C4-2B (cell line): ENCODE results near the gene CABLES2.

Source experiments
- ZFX ChIP-seq: fragments of 450-650 bp; IDR thresholded peaks from 2 replicates; pipeline ENCODE4 v1.6.1; 2017
- TF ChIP-seq, protein P1 (sequence below): fragments of 450-650 bp; conservative IDR thresholded peaks from 2 replicates; pipeline ENCODE4 v1.5.1; 2017; ENCODE audit warnings: mild to moderate bottlenecking

DNA sequence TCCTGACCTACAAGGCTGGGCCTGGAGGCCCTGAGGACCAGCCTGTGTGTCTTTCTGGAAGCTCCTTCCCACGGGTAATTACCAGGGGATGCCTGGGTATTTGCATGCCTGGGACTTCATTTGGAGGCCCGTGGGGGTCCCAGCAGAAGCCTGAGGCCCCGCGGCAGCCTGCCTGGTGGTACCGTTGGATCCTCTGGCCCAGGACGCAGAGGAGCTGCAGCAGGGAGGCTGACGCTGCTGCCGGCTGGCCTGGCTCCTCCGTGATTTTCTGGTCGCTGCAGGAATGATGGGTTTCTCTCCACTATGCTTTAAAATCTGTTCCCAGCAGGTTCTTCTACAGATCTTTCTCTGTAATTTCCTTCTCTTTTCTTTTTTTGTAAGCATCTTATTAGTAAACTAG lies 6.5 kb downstream of the CABLES2 start:
- TF ChIP-seq, protein P1, sequence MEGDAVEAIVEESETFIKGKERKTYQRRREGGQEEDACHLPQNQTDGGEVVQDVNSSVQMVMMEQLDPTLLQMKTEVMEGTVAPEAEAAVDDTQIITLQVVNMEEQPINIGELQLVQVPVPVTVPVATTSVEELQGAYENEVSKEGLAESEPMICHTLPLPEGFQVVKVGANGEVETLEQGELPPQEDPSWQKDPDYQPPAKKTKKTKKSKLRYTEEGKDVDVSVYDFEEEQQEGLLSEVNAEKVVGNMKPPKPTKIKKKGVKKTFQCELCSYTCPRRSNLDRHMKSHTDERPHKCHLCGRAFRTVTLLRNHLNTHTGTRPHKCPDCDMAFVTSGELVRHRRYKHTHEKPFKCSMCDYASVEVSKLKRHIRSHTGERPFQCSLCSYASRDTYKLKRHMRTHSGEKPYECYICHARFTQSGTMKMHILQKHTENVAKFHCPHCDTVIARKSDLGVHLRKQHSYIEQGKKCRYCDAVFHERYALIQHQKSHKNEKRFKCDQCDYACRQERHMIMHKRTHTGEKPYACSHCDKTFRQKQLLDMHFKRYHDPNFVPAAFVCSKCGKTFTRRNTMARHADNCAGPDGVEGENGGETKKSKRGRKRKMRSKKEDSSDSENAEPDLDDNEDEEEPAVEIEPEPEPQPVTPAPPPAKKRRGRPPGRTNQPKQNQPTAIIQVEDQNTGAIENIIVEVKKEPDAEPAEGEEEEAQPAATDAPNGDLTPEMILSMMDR = no peak
- no peak for TF ChIP-seq ZFX
